ENCODE measurements around the gene ANKRD17.

- TF ChIP-seq, protein P1, sequence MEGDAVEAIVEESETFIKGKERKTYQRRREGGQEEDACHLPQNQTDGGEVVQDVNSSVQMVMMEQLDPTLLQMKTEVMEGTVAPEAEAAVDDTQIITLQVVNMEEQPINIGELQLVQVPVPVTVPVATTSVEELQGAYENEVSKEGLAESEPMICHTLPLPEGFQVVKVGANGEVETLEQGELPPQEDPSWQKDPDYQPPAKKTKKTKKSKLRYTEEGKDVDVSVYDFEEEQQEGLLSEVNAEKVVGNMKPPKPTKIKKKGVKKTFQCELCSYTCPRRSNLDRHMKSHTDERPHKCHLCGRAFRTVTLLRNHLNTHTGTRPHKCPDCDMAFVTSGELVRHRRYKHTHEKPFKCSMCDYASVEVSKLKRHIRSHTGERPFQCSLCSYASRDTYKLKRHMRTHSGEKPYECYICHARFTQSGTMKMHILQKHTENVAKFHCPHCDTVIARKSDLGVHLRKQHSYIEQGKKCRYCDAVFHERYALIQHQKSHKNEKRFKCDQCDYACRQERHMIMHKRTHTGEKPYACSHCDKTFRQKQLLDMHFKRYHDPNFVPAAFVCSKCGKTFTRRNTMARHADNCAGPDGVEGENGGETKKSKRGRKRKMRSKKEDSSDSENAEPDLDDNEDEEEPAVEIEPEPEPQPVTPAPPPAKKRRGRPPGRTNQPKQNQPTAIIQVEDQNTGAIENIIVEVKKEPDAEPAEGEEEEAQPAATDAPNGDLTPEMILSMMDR (IDR thresholded peaks at IDR 0.05 in 2 of 3, conservative IDR thresholded peaks at IDR 0.05 in 1 of 3; ENCODE audit: borderline replicate concordance in 1 of 3, insufficient read depth in 1 of 3, low read depth in 2 of 3, low read length in 2 of 3): no peak
- TF ChIP-seq, protein P2, sequence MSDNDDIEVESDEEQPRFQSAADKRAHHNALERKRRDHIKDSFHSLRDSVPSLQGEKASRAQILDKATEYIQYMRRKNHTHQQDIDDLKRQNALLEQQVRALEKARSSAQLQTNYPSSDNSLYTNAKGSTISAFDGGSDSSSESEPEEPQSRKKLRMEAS (IDR thresholded peaks at IDR 0.05): no peak
Observed at GRCh38 chr4:73066445-73066844, 192.2 kb downstream of the ANKRD17 start.
